SK-N-MC (cell line): ENCODE measurements around the gene NT5C3B.

Experiments used
- DNase-seq: peaks from one replicate; pipeline ENCODE4 v3.0.0-alpha.2; 2011; ENCODE audit warnings: low read depth, low spot score
- H3K27ac ChIP-seq: fragments of 200-600 bp; sonication (generic); 2 replicates; pipeline ENCODE4 v1.5.1; 2016; ENCODE audit warnings: mixed run types
- H3K36me3 ChIP-seq: fragments of 200-600 bp; sonication (generic); 2 replicates; pipeline ENCODE4 v1.6.1; 2017; ENCODE audit warnings: antibody characterized with exemption, low read length, mixed read lengths; ENCODE audit not compliant: insufficient read depth
- H3K4me3 ChIP-seq: fragments of 200-600 bp; sonication (generic); 2 replicates; pipeline ENCODE4 v1.5.1; 2016
- H3K9ac ChIP-seq: fragments of 200-600 bp; sonication (generic); 2 replicates; pipeline ENCODE4 v1.8.0; 2017; ENCODE audit warnings: mixed run types, mixed read lengths; ENCODE audit not compliant: insufficient read length
- H3K9me3 ChIP-seq: fragments of 200-600 bp; sonication (generic); 2 replicates; pipeline ENCODE4 v1.6.1; 2017; ENCODE audit warnings: low read depth, mild to moderate bottlenecking, antibody characterized with exemption, low read length, moderate library complexity, mixed read lengths
- EZH2 ChIP-seq: fragments of 200-600 bp; sonication (generic); IDR thresholded peaks from one replicate; pipeline ENCODE4 v1.6.1; 2017; ENCODE audit warnings: antibody characterized with exemption
- FOXP2 ChIP-seq: optimal IDR thresholded peaks from 2 replicates; pipeline ENCODE3; 2011; ENCODE audit warnings: mild to moderate bottlenecking, moderate library complexity; ENCODE audit not compliant: insufficient read depth; ENCODE audit errors: extremely low read length, control extremely low read depth
- POLR2AphosphoS5 ChIP-seq: IDR thresholded peaks from 2 replicates; pipeline ENCODE4 v1.6.1; 2012; ENCODE audit warnings: mild to moderate bottlenecking, low read depth, low read length, borderline replicate concordance

Gene NT5C3B

DNA sequence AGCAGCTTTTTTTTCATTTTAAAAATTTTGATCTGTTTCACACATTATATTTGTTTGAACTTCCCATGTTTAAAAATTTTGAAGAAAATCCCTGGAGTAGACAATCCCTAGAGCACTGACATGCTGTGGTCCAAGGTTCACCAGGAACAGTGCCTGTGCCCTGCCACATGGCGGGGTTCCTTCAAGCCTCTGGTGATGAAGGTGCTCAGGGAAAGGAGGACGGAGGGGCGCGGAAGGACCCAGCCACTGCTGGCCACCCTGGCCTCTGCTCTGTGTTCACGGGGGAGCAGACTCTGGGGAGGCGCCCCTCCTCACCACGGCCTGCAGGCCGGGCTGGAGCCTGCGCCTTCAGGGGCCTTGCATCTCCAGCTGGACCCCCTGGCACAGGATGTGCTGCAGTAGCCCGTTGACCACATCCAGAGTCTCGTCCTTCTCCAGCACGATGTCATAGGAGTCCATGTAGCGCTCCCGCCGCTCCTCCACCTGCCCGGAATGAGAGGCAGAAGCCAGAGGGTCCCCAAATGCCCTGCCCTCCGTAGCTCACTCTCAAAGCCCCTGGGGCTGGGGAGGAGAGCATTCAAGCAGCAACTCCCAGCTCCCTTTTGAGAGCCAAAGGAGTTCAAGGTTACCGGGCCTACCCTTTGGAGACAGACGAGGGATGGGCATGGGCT is 10.7 kb downstream of the NT5C3B start:
- Histone ChIP-seq H3K27ac (no peak overlapping the region), H3K9me3 (no peaks in the 10 kb centered on the region), H3K36me3 (peaks cover 31% of the 10 kb centered on the region), H3K4me3 (no peak overlapping the region), H3K9ac (no peak overlapping the region)
- no peak for DNase-seq
- TF ChIP-seq EZH2 (no peak), POLR2AphosphoS5 (no peak), FOXP2 (no peak)

DNA sequence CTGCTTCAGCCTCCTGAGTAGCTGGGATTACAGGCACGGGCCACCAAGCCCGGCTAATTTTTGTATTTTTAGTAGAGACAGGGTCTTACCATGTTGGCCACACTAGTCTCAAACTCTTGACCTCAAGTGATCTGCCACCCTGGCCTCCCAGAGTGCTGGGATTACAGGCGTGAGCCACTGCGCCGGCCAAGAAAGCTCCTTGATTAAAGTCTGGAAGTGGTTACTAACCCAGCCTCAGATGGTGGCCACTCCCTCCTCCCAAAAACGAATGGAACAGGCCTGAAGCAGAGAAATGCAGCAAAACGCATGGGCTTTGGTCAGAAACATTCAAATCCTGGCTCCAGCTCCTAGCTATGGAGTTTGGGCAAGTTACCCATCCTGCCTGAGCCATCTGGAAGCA is 11.9 kb downstream of the NT5C3B start:
- DNase-seq, result no peak
- TF ChIP-seq FOXP2, result no peak
- no peak for TF ChIP-seq EZH2
- TF ChIP-seq POLR2AphosphoS5, result no peak
- H3K27ac ChIP-seq, result no peak overlapping the region
- H3K9me3 ChIP-seq, result no peaks in the 10 kb centered on the region
- H3K4me3 ChIP-seq, result no peak overlapping the region
- no peak overlapping the region for H3K9ac ChIP-seq
- peaks cover 25% of the 10 kb centered on the region; the same call in 1 of the 2 replicates for H3K36me3 ChIP-seq

DNA sequence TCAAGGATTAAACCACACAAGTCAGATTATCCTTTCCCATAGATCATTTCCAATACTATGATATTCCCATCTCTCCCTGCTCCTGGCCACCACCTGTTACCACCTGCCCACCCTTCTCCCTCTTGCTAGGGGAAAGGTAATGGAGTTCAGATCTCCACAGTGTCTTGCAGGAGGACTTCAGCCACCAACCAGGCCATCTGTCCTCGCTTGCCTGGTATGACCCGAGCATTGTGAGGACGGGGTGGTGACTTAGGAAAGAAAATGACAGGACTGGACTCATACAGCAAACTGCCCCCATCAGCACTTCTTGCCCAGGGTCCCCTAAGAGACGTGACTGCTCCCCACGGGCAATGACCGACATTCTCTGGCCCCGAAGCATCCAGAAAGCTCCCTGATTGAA is 12.5 kb downstream of the NT5C3B start:
- no peak for TF ChIP-seq FOXP2
- TF ChIP-seq POLR2AphosphoS5, result no peak
- no peak for TF ChIP-seq EZH2
- Histone ChIP-seq H3K36me3 (peaks cover 20% of the 10 kb centered on the region; the same call in 1 of the 2 replicates), H3K9ac (no peak overlapping the region), H3K4me3 (no peak overlapping the region), H3K9me3 (no peaks in the 10 kb centered on the region), H3K27ac (no peak overlapping the region)
- DNase-seq, result no peak

- peaks cover 18% of the 10 kb centered on the region; the same call in 1 of the 2 replicates for H3K36me3 ChIP-seq
- TF ChIP-seq EZH2 (no peak), FOXP2 (no peak), POLR2AphosphoS5 (no peak)
- no peak for DNase-seq
Observed at GRCh38 chr17:41823141-41823524, 12.9 kb downstream of the NT5C3B start.

DNA sequence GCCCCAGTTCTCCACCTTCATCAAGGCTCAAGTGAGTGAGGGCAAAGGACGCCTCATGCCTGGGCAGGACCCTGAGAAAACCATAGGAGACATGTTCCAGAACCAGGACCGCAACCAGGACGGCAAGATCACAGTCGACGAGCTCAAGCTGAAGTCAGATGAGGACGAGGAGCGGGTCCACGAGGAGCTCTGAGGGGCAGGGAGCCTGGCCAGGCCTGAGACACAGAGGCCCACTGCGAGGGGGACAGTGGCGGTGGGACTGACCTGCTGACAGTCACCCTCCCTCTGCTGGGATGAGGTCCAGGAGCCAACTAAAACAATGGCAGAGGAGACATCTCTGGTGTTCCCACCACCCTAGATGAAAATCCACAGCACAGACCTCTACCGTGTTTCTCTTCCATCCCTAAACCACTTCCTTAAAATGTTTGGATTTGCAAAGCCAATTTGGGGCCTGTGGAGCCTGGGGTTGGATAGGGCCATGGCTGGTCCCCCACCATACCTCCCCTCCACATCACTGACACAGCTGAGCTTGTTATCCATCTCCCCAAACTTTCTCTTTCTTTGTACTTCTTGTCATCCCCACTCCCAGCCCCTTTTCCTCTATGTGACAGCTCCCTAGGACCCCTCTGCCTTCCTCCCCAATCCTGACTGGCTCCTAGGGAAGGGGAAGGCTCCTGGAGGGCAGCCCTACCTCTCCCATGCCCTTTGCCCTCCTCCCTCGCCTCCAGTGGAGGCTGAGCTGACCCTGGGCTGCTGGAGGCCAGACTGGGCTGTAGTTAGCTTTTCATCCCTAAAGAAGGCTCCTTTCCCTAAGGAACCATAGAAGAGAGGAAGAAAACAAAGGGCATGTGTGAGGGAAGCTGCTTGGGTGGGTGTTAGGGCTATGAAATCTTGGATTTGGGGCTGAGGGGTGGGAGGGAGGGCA is 13.6 kb downstream of the NT5C3B start:
- Histone ChIP-seq H3K27ac (no peak overlapping the region), H3K36me3 (peaks cover 12% of the 10 kb centered on the region; the same call in 1 of the 2 replicates), H3K9ac (no peak overlapping the region), H3K9me3 (no peaks in the 10 kb centered on the region), H3K4me3 (no peak overlapping the region)
- DNase-seq, result no peak
- TF ChIP-seq POLR2AphosphoS5 (peak; percentile 14; the same call in 1 of the 2 replicates), FOXP2 (no peak), EZH2 (no peak)

More at GRCh38 chr17:41823141-41823524, 12.9 kb downstream of the NT5C3B start:
- H3K27ac ChIP-seq, result no peak overlapping the region
- no peak overlapping the region for H3K4me3 ChIP-seq
- no peak overlapping the region for H3K9ac ChIP-seq
- no peaks in the 10 kb centered on the region for H3K9me3 ChIP-seq

- Histone ChIP-seq H3K36me3 (peaks cover 9% of the 10 kb centered on the region; the same call in 1 of the 2 replicates), H3K9me3 (no peaks in the 10 kb centered on the region), H3K4me3 (no peak overlapping the region), H3K27ac (no peak overlapping the region), H3K9ac (no peak overlapping the region)
- TF ChIP-seq FOXP2 (no peak), EZH2 (no peak), POLR2AphosphoS5 (no peak)
- no peak for DNase-seq
Observed at GRCh38 chr17:41821776-41822175, 14.3 kb downstream of the NT5C3B start.

DNA sequence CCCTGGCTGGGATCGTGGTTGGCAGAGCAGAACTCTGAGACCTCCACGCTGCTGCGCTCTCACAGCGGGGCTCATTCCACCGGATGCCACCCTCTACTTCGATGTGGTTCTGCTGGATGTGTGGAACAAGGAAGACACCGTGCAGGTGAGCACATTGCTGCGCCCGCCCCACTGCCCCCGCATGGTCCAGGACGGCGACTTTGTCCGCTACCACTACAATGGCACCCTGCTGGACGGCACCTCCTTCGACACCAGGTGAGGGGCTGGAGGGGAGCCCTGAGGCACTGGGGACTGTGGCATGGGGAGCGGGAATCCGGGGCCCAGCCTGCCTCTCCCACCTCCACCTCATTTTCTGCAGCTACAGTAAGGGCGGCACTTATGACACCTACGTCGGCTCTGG is 18.0 kb downstream of the NT5C3B start:
- H3K36me3 ChIP-seq, result no peaks in the 10 kb centered on the region
- TF ChIP-seq EZH2 (no peak), FOXP2 (no peak), POLR2AphosphoS5 (no peak)
- H3K9me3 ChIP-seq, result no peaks in the 10 kb centered on the region
- H3K9ac ChIP-seq, result no peak overlapping the region
- H3K4me3 ChIP-seq, result no peak overlapping the region
- H3K27ac ChIP-seq, result no peak overlapping the region
- no peak for DNase-seq

DNA sequence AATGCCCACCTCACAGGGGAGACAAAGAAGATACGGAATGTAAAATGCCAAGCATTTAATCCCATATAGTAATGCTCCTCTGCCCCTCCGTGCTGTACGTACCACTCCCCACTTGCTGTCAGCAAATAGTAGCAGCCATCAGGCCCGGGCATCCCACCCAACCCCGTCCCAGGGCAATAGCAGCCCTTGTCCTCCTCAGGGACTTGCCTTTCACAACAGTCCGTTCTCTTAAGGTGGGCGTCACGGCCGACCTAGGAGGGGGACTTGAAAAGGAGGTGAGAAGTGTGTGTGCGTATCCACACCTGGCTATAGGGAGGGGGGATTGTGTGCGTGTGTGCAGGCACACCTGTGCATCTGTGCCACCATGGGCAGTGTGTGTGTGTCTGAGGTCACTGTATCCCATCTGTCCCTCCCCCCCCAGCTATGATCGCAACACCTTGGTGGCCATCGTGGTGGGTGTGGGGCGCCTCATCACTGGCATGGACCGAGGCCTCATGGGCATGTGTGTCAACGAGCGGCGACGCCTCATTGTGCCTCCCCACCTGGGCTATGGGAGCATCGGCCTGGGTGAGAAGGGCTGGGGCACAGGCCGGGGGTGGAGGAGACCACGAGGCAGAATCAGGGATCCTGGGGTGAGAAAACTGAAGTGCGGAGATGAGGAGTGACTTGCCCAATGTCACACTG is 19.3 kb downstream of the NT5C3B start:
- Histone ChIP-seq H3K9me3 (no peaks in the 10 kb centered on the region), H3K27ac (no peak overlapping the region), H3K36me3 (no peaks in the 10 kb centered on the region), H3K9ac (no peak overlapping the region), H3K4me3 (no peak overlapping the region)
- DNase-seq, result no peak
- TF ChIP-seq EZH2 (no peak), POLR2AphosphoS5 (no peak), FOXP2 (no peak)
